Tibial nerve (tissue), 4 donors: ENCODE data around the gene CD200. TPM values are rescaled to one million over a fixed set of nuclear protein-coding genes. Genes with fewer than 3 reads are reported as not detected.
"Not testable (repeated sequence)": the region's sequence is repeated elsewhere in the genome, so short reads cannot be mapped to it uniquely, and the experiment has no call there.

Experiments
- DNase-seq, 2 donors: peaks; one replicate each; pipeline ENCODE4 v3.0.0-alpha.2; 2019; ENCODE audit warnings: low spot score in 2 of 2
- H3K27ac ChIP-seq, 4 donors: fragments of 200-600 bp; sonication (generic) in 3 of 4; one replicate each; pipeline ENCODE4 v1.5.1; 2017 to 2019; ENCODE audit warnings: mild to moderate bottlenecking in 1 of 4
- H3K27me3 ChIP-seq, 2 donors: fragments of 200-600 bp; sonication (generic) in 1 of 2; one replicate each; pipeline versions ENCODE4 v1.5.1 to v1.6.0; 2017 to 2019
- H3K36me3 ChIP-seq, 3 donors: fragments of 200-600 bp; sonication (generic); one replicate each; pipeline ENCODE4 v1.5.1; 2018 to 2019
- H3K4me1 ChIP-seq, 4 donors: fragments of 200-600 bp; sonication (generic) in 3 of 4; one replicate each; pipeline ENCODE4 v1.5.1; 2017 to 2019
- H3K4me3 ChIP-seq, 4 donors: fragments of 200-600 bp; sonication (generic) in 3 of 4; one replicate each; pipeline ENCODE4 v1.5.1; 2017 to 2019; ENCODE audit warnings: mild to moderate bottlenecking in 1 of 4, moderate library complexity in 1 of 4
- H3K9me3 ChIP-seq, 4 donors: fragments of 200-600 bp; sonication (generic) in 3 of 4; one replicate each; pipeline ENCODE4 v1.5.1; 2017 to 2019
- EP300 ChIP-seq, 2 donors: sonication (generic); formaldehyde crosslinking; IDR thresholded peaks; one replicate each; pipeline ENCODE4 v1.6.1; 2017; ENCODE audit warnings: antibody characterized with exemption in 2 of 2, mild to moderate bottlenecking in 1 of 2
- POLR2A ChIP-seq, 2 donors: fragments of 450-650 bp; IDR thresholded peaks; one replicate each; pipeline ENCODE4 v1.6.1; 2017; ENCODE audit warnings: antibody characterized with exemption in 2 of 2, mild to moderate bottlenecking in 2 of 2, moderate library complexity in 2 of 2
- WGBS, 2 donors: methylation state at CpG; one replicate each; pipeline ENCODE4 v1.1.5; 2018; 5-methylcytosine and 5-hydroxymethylcytosine counted together
- total RNA-seq, 4 donors: library from RNA; depleted of rRNA; stranded (reverse); fragments of >200 nt; gene quantifications; one replicate each; pipeline ENCODE4 v1.1.0, GENCODE V29; 2016
- TF ChIP-seq, protein P1 (sequence below), 5 experiments: fragments of 200-600 bp in 3 of 5; fragments of 450-650 bp in 2 of 5; sonication (generic) in 3 of 5; IDR thresholded peaks; one replicate each; pipeline ENCODE4 v1.5.1; 2016 to 2019; ENCODE audit warnings: antibody characterized with exemption in 5 of 5, mild to moderate bottlenecking in 3 of 5, moderate library complexity in 2 of 5

Gene CD200
- total RNA-seq, 4 donors from 2014 or later: 4.5 to 12.6 (median 8.7) TPM

DNA sequence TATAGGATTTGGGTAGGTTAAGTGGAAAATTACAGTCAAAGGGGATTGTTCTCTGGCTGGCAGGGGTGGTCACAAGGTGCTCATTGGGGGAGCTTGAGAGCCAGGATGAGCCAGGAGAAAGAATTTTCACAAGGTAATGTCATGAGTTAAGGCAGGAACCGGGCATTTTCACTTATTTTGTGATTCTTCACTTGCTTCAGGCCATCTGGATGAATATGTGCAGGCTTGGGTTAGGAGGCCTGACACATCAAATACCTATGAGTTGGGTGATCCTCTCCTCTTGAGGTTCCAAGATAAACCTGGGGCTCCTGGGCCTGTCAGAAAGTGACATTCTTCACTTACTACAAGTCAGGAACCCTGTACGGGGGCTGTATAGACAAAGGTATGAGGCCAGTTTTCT is 68.7 kb downstream of the CD200 start:
- H3K27me3 ChIP-seq: no peaks in the 10 kb centered on the region
- 87 to 89% methylated on average over 2 of the region's 2 CpGs for WGBS, 2 donors
- no peaks in the 10 kb centered on the region for H3K9me3 ChIP-seq
- no peak overlapping the region for H3K4me3 ChIP-seq
- H3K4me1 ChIP-seq: no peaks in the 10 kb centered on the region
- no peaks in the 10 kb centered on the region for H3K36me3 ChIP-seq
- TF ChIP-seq, protein P1, sequence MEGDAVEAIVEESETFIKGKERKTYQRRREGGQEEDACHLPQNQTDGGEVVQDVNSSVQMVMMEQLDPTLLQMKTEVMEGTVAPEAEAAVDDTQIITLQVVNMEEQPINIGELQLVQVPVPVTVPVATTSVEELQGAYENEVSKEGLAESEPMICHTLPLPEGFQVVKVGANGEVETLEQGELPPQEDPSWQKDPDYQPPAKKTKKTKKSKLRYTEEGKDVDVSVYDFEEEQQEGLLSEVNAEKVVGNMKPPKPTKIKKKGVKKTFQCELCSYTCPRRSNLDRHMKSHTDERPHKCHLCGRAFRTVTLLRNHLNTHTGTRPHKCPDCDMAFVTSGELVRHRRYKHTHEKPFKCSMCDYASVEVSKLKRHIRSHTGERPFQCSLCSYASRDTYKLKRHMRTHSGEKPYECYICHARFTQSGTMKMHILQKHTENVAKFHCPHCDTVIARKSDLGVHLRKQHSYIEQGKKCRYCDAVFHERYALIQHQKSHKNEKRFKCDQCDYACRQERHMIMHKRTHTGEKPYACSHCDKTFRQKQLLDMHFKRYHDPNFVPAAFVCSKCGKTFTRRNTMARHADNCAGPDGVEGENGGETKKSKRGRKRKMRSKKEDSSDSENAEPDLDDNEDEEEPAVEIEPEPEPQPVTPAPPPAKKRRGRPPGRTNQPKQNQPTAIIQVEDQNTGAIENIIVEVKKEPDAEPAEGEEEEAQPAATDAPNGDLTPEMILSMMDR (IDR thresholded peaks at IDR 0.05): no peak
- no peak for TF ChIP-seq EP300 (IDR thresholded peaks at IDR 0.05)
- TF ChIP-seq POLR2A (IDR thresholded peaks at IDR 0.05): no peak
- H3K27ac ChIP-seq: no peak overlapping the region
- no peak for DNase-seq

DNA sequence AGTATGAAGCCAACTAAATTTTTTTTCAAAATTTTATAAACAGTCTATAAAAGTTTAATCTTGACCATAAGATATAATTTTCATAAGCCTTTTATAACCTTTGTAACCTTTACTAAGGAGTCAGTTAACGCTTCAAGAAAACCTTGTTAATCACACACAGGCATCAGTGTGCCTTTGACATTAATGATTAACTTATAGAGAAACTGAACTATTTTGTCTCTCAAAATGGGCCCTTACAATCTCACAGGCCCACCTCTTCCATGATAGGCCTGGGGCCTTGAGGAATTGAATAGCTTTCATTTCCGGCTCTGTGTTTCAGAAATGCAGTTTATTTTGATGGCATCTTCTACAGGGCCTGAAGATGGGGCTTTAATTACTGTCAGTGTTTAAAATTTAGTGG is 70.1 kb downstream of the CD200 start:
- Histone ChIP-seq H3K36me3 (no peaks in the 10 kb centered on the region), H3K9me3 (no peaks in the 10 kb centered on the region), H3K27ac (no peak overlapping the region), H3K4me3 (no peak overlapping the region), H3K4me1 (peaks cover 0 to 8% (median 0%) of the 10 kb centered on the region in 4 donors), H3K27me3 (no peaks in the 10 kb centered on the region)
- WGBS, 2 donors: 93 to 99% methylated on average over 2 of the region's 2 CpGs
- no peak for DNase-seq
- TF ChIP-seq EP300 (IDR thresholded peaks at IDR 0.05) (no peak), POLR2A (IDR thresholded peaks at IDR 0.05) (no peak)
- TF ChIP-seq, protein P1 (IDR thresholded peaks at IDR 0.05): no peak

DNA sequence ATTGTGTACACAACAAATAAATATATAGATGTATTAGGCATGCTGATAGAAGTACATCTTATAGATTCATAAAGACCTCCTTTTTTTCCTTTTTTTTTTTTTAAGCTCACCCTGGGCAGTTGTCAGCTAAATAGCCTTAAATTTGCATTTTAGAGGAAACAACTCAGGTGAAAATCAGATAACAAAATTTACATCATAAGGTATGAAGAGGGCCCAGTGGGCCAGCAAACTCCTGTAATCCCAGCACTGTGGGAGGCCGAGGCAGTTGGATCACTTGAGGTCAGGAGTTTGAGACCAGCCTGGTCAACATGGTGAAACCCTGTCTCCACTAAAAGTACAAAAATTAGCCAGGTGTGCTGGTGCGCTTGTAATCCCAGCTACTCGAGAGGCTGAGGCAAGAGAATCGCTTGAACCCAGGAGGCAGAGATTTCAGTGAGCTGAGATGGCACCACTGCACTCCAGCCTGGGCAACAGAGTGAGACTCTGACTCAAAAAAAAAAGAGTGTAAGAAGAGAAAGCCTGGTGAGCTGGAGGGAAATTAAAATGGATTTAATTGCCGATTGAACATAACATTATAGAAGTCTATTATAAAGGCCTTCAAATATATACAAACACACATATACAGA is 72.1 kb downstream of the CD200 start:
- not testable (repeated sequence) for DNase-seq, H3K4me3 ChIP-seq, H3K27me3 ChIP-seq, H3K36me3 ChIP-seq, H3K27ac ChIP-seq, H3K9me3 ChIP-seq, H3K4me1 ChIP-seq
- 83 to 89% methylated on average over 5 of the region's 5 CpGs for WGBS, 2 donors

DNA sequence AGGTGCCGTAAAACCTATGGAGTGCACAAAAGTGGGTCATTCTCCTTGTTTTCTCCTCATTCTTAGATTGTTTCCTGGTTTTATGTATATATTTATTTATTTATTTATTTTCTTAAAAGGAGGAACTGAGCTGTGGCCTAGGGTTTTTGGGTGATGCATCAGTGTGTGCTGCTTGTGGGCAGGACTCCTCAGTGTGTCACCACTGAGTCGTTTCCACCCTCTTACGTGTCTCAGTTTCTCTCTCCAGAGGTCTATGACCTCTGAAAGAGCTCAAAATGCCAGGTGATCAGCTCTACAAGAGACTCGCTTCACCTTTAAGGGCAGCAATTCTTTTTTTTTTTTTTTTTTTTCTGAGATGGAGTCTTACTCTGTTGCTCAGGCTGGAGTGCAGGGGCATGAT is 72.9 kb downstream of the CD200 start:
- H3K36me3 ChIP-seq: no peaks in the 10 kb centered on the region
- no peak for DNase-seq
- H3K9me3 ChIP-seq: no peaks in the 10 kb centered on the region
- H3K4me3 ChIP-seq: no peak overlapping the region
- peaks cover 0 to 8% (median 0%) of the 10 kb centered on the region in 4 donors for H3K4me1 ChIP-seq
- no peaks in the 10 kb centered on the region for H3K27me3 ChIP-seq
- TF ChIP-seq, protein P1 (IDR thresholded peaks at IDR 0.05): no peak
- no peak for TF ChIP-seq EP300 (IDR thresholded peaks at IDR 0.05)
- TF ChIP-seq POLR2A (IDR thresholded peaks at IDR 0.05): no peak
- WGBS, 2 donors: 81 to 82% methylated on average over 4 of the region's 4 CpGs
- no peak overlapping the region for H3K27ac ChIP-seq

DNA sequence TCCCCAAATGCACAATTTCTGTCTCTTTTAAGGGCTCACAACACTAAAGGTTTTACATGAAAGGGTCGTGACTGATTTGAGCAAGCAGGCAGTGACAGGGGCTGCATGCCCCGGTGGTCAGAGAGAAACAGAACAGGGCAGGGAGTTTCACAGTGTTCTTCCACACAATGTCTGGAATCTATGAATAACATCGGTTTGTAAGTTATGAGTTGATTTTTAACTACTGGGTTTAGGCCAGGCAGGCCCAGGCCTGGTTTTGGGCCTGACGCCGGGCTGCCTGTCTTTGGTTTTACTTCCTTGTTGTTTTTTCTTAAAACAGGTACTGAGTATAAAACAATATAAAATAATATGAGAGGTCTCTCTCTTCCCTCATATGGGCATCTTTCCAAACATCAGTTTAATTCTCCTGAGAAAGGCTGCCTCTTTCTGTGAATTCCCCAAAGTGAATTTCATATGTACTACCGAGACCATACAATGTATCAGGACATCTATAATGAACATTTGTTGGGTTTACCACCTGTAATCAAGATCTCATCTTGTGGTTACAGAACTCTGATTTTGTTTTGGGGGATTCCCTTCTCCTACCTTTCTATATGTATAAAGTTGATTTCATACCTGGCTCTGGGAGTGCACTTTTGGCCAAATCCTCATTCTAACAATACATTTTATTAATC is 74.4 kb downstream of the CD200 start:
- H3K27me3 ChIP-seq: no peaks in the 10 kb centered on the region
- no peaks in the 10 kb centered on the region for H3K9me3 ChIP-seq
- 45 to 52% methylated on average over 6 of the region's 6 CpGs for WGBS, 2 donors
- H3K27ac ChIP-seq: peak overlapping the region in 2 of 4 donors; percentile 43 to 46
- no peak for DNase-seq
- TF ChIP-seq POLR2A (IDR thresholded peaks at IDR 0.05): no peak
- no peak for TF ChIP-seq EP300 (IDR thresholded peaks at IDR 0.05)
- TF ChIP-seq, protein P1 (IDR thresholded peaks at IDR 0.05): no peak
- no peaks in the 10 kb centered on the region for H3K36me3 ChIP-seq
- H3K4me1 ChIP-seq: peaks cover 0 to 8% (median 0%) of the 10 kb centered on the region in 4 donors
- no peak overlapping the region for H3K4me3 ChIP-seq
